Measurements from ENCODE around the gene PCBP3. TPM values are rescaled to one million over a fixed set of nuclear protein-coding genes. Genes with fewer than 3 reads are reported as not detected.

Gene PCBP3
- total and polyA plus RNA-seq, 2 of the 8 experiments (the other 6 are each of a cell fraction or from before 2014, with no cell fraction given): 3.5 to 6.3 TPM

- Histone ChIP-seq H3K23ac (ENCODE audit: insufficient read length) (no peak overlapping the region), H4K8ac (ENCODE audit: extremely low read depth, insufficient read depth, low read length) (no peak overlapping the region), H4K5ac (ENCODE audit: insufficient read length, low read depth, low read length) (no peak overlapping the region), H3K36me3 (ENCODE audit: control insufficient read depth in 2 of 4, insufficient read depth in 4 of 4, low read length in 3 of 4) (no peaks in the 10 kb centered on the region), H3K9ac (replicated peaks in 1 of 4; ENCODE audit: extremely low read depth in 1 of 4, low read depth in 3 of 4, low read length in 3 of 4) (no peak overlapping the region), H4K20me1 (replicated peaks in 1 of 2; ENCODE audit: control insufficient read depth in 1 of 2, insufficient read depth in 2 of 2, low read length in 2 of 2) (no peaks in the 10 kb centered on the region), H3K79me2 (ENCODE audit: control insufficient read depth in 1 of 2, insufficient read depth in 2 of 2, low read length in 2 of 2) (no peaks in the 10 kb centered on the region), H3K4ac (replicated peaks; ENCODE audit: insufficient read length, low read depth, low read length) (no peak overlapping the region), H2BK15ac (ENCODE audit: low read length) (no peak overlapping the region), H3K79me1 (ENCODE audit: low read depth, low read length) (no peaks in the 10 kb centered on the region), H2BK20ac (ENCODE audit: low read length) (no peak overlapping the region), H3K9me3 (ENCODE audit: insufficient read depth in 2 of 2, low read depth in 1 of 2, low read length in 1 of 2) (no peaks in the 10 kb centered on the region), H3K18ac (ENCODE audit: extremely low read depth, low read length) (no peak overlapping the region), H3K4me1 (replicated peaks in 1 of 4; ENCODE audit: control insufficient read depth in 3 of 4, insufficient read depth in 4 of 4, low read length in 3 of 4) (no peaks in the 10 kb centered on the region; a peak in 1 of 7 replicates), H2BK5ac (ENCODE audit: low read depth, low read length) (no peak overlapping the region), H2BK120ac (replicated peaks; ENCODE audit: low read depth, low read length) (no peak overlapping the region), H2AK5ac (ENCODE audit: low read depth, low read length) (no peak overlapping the region), H3K4me3 (ENCODE audit: extremely low read depth in 1 of 4, insufficient read depth in 2 of 4, low read depth in 3 of 4, low read length in 4 of 4) (no peak overlapping the region), H3K27me3 (replicated peaks in 1 of 4; ENCODE audit: control insufficient read depth in 3 of 4, extremely low read depth in 1 of 4, insufficient read depth in 3 of 4, low read length in 3 of 4) (no peaks in the 10 kb centered on the region), H3K23me2 (ENCODE audit: low read depth, low read length) (no peaks in the 10 kb centered on the region), H2AFZ (ENCODE audit: low read length) (no peak overlapping the region), H4K91ac (replicated peaks; ENCODE audit: insufficient read length, low read length) (no peak overlapping the region), H3K56ac (replicated peaks; ENCODE audit: insufficient read length, low read depth, low read length) (no peak overlapping the region), H3K27ac (ENCODE audit: low read depth, low read length) (no peak overlapping the region), H3K4me2 (ENCODE audit: insufficient read depth in 1 of 2, low read depth in 2 of 2, low read length in 2 of 2) (no peak overlapping the region), H3K14ac (ENCODE audit: insufficient read length) (no peak overlapping the region), H2BK12ac (ENCODE audit: low read depth, low read length) (no peak overlapping the region)
- DNase-seq (ENCODE audit: low read depth in 1 of 2, low spot score in 2 of 2): no peak
- ChIA-PET POLR2A (ENCODE audit: partially characterized antibody) (no interaction called here), CTCF (ENCODE audit: partially characterized antibody) (no interaction called here)
- WGBS, 2 experiments (ENCODE audit: extremely low coverage in 1 of 2, insufficient coverage in 1 of 2, insufficient read length in 1 of 2, insufficient replicate concordance in 2 of 2, low coverage in 1 of 2, low lambda C conversion rate in 2 of 2, missing lambda C conversion rate in 1 of 2): 98% methylated on average over 9 of the region's 9 CpGs; no CpG with 5 or more reads in 1 of the 2 experiments
- FAIRE-seq: no peak
- TF ChIP-seq SP2 (IDR thresholded peaks at IDR 0.05; ENCODE audit: low read length) (no peak), CTCF (IDR thresholded peaks at IDR 0.05; ENCODE audit: control extremely low read depth in 1 of 3, insufficient read depth in 1 of 3, low read depth in 1 of 3, low read length in 3 of 3) (no peak), TEAD4 (IDR thresholded peaks at IDR 0.05; ENCODE audit: low read depth, low read length) (no peak), SP1 (IDR thresholded peaks at IDR 0.05; ENCODE audit: low read depth, low read length) (no peak), NRF1 (IDR thresholded peaks at IDR 0.05; ENCODE audit: low read depth, low read length) (no peak), RFX5 (IDR thresholded peaks at IDR 0.05; ENCODE audit: borderline replicate concordance, low read depth, low read length) (no peak), HDAC6 (IDR thresholded peaks at IDR 0.05; ENCODE audit: low read depth, low read length) (no peak), JUN (IDR thresholded peaks at IDR 0.05; ENCODE audit: low read depth, low read length) (no peak), SIX5 (IDR thresholded peaks at IDR 0.05; ENCODE audit: low read depth, low read length) (no peak), CREB1 (IDR thresholded peaks at IDR 0.05) (no peak), USF2 (IDR thresholded peaks at IDR 0.05; ENCODE audit: low read length) (no peak), RBBP5 (IDR thresholded peaks at IDR 0.05; ENCODE audit: borderline replicate concordance, low read depth, low read length) (no peak)
Observed at GRCh38 chr21:45827302-45827692, 183.8 kb downstream of the PCBP3 start.
